COLO668 (cell line): ENCODE results near the gene OXGR1.
A peak's percentile ranks its signal among the peaks of the same experiment; 100 is the strongest.
"Not testable (repeated sequence)": the region's sequence is repeated elsewhere in the genome, so short reads cannot be mapped to it uniquely, and the experiment has no call there.

ENCODE experiments used
- DNase-seq: peaks from one replicate; lab custom pipeline; 2025; ENCODE audit not compliant: unreplicated experiment; lab: John Stamatoyannopoulos, UW

Gene OXGR1

DNA sequence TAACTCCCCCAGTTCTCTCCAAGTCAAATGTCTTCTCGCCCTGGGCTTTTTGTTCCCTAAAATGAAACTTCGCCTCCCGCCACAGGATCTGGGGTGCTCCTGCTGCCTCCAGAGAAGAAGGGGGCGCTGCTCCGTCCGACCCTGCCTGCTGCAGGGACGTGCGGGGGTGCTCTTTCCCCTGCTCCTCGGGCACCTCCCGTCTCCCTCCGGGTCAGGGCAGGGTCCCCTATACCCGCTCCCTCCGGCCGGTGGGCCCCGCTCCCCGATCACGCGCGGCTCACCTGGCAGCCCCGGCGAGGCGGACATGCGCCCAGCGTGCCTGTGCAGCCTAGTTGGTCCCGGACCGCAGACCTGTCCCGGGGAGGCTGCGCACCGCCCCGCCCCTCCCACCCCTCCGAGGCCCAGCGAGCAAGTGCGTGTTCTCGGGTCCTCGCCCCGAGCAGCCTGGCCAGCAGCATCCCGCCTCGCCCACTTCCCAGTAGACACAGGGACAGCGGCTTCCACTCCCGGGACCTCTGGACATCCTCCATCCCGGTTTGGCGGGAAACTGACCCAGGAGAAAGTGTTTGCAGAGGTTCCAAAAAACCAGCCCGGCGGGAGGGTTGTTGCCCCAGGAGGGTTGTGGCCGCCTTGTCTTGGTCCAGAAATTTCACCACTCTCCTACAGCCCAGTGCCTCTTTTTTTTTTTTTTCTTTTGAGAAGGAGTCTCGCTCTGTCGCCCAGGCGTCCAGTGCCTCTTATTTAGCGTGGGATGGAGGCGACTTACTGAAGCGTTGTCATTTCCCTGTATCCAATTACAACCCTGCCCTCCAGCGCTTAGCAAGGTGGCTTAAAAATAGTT, at the start of gene OXGR1:
OXGR1 (minus strand) TSS at position 460 of the 841 bp plus-strand sequence. CDS start 6,717 bp downstream, outside the sequence.
- DNase-seq, result peak; percentile 46

GRCh38 chr13:97043302-97043701, 49.0 kb upstream of the OXGR1 start:
- DNase-seq, result no peak

GRCh38 chr13:97030705-97031452, 36.6 kb upstream of the OXGR1 start:
- peak; percentile 37 for DNase-seq

- peak; percentile 70 for DNase-seq
These were observed 34.4 kb upstream of the OXGR1 start for GRCh38 chr13:97028441-97029299.

DNA sequence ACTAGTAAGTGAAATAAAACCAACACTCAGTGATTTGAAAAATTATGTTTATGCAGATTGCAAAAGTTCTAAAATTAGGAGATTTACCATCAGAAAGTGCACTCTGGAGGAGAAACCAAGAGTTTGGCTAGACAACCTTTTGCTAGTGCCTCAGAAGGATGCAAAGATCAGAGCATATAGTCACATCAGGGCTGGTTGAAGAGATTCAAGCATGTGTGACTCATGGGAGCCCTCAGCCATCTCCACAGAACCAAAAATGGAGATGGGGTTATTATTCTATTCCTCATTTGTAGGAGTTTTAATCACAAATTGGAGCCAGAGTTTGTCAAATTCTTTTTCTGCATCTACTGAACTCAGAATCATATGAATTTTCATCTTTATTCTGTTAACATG, 32.9 kb upstream of the OXGR1 start:
- DNase-seq, result no peak

GRCh38 chr13:97026531-97027161, 32.4 kb upstream of the OXGR1 start:
- DNase-seq, result no peak

GRCh38 chr13:97023812-97024211, 29.5 kb upstream of the OXGR1 start:
- DNase-seq, result not testable (repeated sequence)

GRCh38 chr13:97023117-97023516, 28.8 kb upstream of the OXGR1 start:
- no peak for DNase-seq

DNA sequence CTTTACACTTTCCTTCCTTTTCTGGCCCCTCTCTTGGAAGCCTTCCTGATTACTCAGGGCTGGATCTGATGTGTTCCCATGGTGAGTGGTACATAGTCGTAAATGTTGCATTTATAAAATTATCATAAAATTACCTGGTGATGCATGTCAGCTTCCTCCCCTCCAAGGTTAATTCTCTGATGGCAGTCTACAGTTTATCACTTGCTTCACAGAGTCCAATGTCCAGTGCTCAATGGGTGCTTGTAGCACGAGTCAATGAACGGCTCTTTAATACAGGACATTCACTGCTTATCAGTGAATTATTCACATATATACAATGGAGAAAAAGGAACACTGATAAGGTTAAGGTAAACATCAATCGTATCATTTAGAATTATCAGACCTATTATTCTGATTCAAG, 27.0 kb upstream of the OXGR1 start:
- no peak for DNase-seq

DNA sequence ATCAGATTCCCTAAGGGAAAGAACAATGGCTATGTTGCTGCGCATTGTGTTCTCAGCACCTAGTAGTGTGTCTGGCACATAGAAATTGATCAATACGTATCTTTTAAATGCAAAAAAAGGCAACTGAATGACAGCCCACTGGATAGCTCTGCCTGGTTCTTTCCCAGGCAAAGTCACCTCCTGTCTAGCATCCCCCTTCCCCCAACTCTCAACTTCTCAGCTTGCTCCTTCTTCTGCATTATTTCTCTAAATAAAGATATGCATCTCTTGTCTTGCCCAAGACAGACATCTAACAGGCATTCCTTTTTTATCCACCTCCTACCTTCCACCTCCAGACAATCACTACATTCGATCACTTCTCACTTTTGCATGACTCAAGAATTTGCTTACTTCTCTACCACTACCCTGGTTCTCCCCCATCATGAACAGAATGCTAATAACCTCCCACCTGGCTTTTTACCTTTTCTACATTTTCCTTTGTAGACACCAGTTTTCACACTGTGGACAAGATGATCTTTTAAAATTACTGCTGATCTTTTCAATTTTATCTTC, 26.5 kb upstream of the OXGR1 start:
- DNase-seq, result no peak

DNA sequence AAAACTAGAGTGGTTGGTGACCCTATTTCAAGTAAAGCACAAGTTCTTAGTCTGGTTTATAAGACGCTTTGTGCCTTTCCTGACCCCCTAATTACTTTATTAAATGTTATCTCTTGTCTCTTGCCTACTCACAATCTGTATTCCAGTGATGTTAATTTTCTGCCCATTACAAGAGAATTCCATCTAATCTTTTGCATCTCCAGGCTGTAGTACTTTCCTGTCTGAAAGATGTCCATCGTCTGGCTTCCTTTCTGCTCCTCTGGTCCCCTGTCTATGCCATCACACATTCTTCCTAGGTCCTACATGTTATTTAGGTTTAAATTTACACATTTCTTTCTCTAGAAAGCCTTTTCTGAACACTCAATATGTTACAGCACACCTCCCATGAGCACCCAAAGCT, 25.9 kb upstream of the OXGR1 start:
- no peak for DNase-seq

DNA sequence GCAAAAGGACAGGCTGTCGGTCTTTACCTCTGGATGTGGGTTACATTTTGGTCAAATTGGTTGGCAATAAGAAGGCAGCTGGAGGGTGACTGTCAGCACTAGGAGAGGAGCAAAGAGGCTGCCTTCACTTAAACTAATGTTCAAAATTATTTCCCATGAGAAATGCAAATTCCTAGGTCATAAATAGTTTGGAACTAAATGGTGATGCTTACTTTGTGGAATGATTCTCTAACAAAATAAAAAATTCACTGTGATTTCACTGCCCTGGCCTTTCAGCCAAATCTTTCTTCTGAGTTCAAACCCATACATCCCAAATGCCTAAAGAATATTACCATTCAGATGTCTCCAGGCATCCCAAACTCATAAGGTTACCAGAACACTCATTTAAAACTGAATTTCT, 25.0 kb upstream of the OXGR1 start:
- no peak for DNase-seq

- peak; percentile 53 for DNase-seq
These were observed 23.9 kb upstream of the OXGR1 start for GRCh38 chr13:97018029-97018819.

DNA sequence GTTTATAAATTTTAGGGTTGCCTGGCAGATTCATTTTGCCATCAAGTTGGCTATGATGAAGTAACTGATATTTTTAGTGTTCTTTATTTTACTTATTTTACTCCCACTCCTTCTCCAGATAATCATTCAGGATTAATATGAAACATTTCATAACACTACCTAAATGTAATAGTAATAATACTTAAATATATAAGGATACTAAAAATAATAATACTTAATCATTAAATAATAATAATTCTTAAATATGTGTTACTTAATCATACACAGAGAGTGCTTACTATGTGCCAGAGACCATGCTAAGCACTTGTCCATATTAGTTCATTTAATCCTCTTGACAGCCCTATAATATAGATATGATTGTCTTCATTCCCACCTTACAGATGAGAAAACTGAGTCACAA, 23.0 kb upstream of the OXGR1 start:
- no peak for DNase-seq

GRCh38 chr13:97015661-97016350, 21.5 kb upstream of the OXGR1 start:
- DNase-seq, result no peak

- no peak for DNase-seq
These were observed 18.2 kb upstream of the OXGR1 start for GRCh38 chr13:97012251-97013048.

DNA sequence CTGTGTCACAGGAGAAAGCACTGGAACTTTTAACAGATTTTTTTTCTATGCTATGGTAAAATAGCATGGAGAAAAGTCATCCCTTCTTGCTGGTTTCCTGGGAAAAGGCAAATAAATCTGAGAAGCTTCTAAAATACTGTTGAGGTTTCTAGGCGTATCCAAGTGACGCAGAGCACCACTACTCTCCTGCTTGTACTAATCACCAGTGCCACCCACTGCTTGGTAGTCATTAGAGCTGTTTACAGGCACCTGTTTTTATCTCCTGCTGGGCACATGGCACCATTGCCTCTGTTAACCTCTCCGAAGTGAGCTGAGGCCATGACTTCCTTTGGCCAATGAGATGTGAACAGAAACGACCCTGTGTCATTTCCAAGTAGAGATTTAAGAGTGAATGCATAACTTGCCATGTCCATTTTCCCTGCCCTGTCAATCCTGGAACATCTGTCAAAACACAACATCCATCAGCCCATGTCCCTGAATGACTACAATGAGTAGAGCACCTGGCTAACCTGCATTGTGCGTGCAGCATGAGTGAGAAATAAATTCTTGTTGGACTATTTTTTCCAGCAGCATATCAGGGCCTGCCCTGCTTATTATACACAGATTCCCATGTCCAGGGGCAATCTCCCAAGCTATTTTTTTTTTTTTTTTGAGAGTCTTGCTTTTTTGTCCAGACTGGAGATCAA, 17.3 kb upstream of the OXGR1 start:
- no peak for DNase-seq

DNA sequence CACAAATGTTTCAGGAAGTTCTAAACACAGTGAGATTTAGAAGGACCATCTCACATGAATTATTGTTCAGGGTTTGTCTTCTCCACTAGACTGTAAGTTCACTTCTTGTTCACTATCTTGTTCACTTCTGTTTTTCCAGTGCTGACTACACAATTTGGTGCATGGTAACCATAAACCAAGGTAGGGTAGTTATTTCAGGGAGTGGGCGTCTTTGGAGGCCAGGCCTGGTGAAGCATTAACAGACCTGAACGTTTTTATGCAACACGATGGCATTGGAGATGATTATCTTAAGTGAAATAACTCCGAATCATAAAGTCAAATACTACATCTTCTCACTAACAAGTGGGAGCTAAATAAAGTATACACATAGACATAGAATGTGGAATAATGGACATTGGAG, 14.4 kb upstream of the OXGR1 start:
- no peak for DNase-seq
